SK-N-SH treated with all-trans-retinoic acid at 6 μM for 48 hours (cell line): ENCODE results near the gene ANKRD34C.

Experiments used
- CSDC2 ChIP-seq: fragments of 250-450 bp; sonication (Bioruptor Pico); IDR thresholded peaks from 2 replicates; pipeline ENCODE4 v1.5.0; 2020; ENCODE audit warnings: mild to moderate bottlenecking, moderate library complexity
- TOX ChIP-seq: fragments of 250-450 bp; sonication (Bioruptor Pico); IDR thresholded peaks from 2 replicates; pipeline ENCODE4 v1.8.0; 2021; ENCODE audit warnings: mild to moderate bottlenecking, moderate library complexity, borderline replicate concordance
- ZFP3 ChIP-seq: fragments of 250-450 bp; sonication (Bioruptor Pico); IDR thresholded peaks from 2 replicates; pipeline ENCODE4 v1.5.0; 2020; ENCODE audit warnings: mild to moderate bottlenecking, moderate library complexity
- ZFP30 ChIP-seq: fragments of 450-650 bp; formaldehyde crosslinking; IDR thresholded peaks from 2 replicates; pipeline ENCODE4 v1.5.0; 2022; ENCODE audit warnings: mild to moderate bottlenecking, moderate library complexity

GRCh38 chr15:79244876-79245275 is 37.6 kb upstream of the ANKRD34C start:
- TF ChIP-seq TOX (no peak), ZFP3 (CRISPR knock-in tag) (no peak), ZFP30 (CRISPR knock-in tag) (no peak), CSDC2 (no peak)
